Posterior cingulate gyrus (tissue), 11 donors: ENCODE data around the gene FAM50B.

Experiments used
- DNase-seq, 10 donors: peaks; one replicate each; pipeline versions ENCODE4 v3.0.0 to v3.0.0-alpha.2; 2020 to 2021; ENCODE audit warnings: mixed read lengths in 3 of 10
- intact Hi-C: fragments of 100-400 bp; cut with DNase I; formaldehyde crosslinking; loops from one replicate; pipeline ENCODE4 v1.15.1; 2023

FAM50B gene

GRCh38 chr6:3869632-3870527, 20.7 kb downstream of the FAM50B start:
- peak in 1 of 10 donors; percentile 63 for DNase-seq
- intact Hi-C loops: no loop called here

- DNase-seq: peak in 1 of 10 donors; percentile 51
- intact Hi-C loops: no loop called here
Observed at GRCh38 chr6:3870528-3870925, 21.4 kb downstream of the FAM50B start.

- intact Hi-C loops: no loop called here
- no peak for DNase-seq
Observed at GRCh38 chr6:3871515-3871914, 22.3 kb downstream of the FAM50B start.

GRCh38 chr6:3871939-3872338, 22.8 kb downstream of the FAM50B start:
- intact Hi-C loops: no loop called here
- DNase-seq: peak in 1 of 10 donors; percentile 43

- peak in 1 of 10 donors; percentile 68 for DNase-seq
- intact Hi-C loops: no loop called here
Observed at GRCh38 chr6:3872370-3872854, 23.2 kb downstream of the FAM50B start.

DNA sequence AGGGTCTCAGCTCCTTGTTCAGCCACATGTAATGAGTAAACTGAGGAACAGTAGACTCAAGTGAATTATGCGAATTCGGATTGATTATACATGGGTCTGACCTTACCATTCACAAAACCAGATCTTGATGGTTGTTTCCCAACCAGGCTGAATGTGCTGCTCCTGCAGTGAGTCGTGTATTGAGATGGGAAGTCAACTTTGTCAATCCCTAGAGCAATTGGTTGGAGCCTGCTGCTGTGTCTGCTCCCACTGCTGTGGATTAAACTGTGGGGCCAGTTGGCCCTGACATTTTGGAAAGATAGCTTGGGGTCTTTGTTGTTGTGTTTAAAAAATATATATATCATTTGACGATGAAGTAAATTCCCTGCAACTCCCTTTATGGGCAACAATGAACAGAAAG, 23.9 kb downstream of the FAM50B start:
- DNase-seq: no peak
- intact Hi-C loops: no loop called here

- no peak for DNase-seq
- intact Hi-C loops: no loop called here
Observed at GRCh38 chr6:3874069-3874468, 24.9 kb downstream of the FAM50B start.

GRCh38 chr6:3875486-3875885, 26.3 kb downstream of the FAM50B start:
- DNase-seq: no peak
- intact Hi-C loops: no loop called here

DNA sequence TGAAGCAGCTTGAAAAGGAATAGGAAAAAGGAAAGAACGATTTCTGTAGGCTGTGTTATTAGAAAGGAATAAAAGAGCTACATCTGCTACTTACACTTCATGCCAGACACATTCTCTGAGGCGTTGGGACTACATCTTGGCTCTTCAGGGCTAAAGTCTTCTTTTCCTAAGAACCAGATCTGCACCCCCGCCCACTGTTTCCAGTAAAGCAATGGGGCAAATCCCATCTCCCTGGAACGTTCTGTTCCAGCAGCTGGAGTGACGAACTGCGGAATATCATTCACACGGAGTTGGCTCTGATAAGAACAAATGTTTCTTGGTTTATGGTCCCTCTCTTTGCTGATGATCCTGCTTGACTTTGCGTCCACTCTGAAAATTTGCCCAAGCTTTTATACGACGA, 26.9 kb downstream of the FAM50B start:
- DNase-seq: no peak
- intact Hi-C loops: no loop called here

DNA sequence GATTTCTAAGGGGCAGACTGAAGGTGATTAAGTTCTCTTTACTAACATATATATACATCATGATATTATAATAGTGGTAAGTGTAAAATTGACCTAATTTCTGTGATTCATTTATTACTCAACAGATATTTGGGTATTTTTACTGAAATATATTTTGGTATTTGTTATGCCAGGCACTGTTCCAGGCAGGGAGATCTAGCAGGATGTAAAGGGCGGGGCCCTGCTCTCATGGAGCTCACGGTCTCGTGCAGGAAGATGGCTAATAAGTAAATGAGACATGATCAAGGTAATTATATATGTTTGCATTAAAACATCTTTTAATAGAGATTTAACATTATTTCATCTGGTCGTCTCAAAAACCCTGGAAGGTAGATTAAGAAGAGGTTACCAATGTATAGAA, 27.7 kb downstream of the FAM50B start:
- no peak for DNase-seq
- intact Hi-C loops: no loop called here

GRCh38 chr6:3878048-3878666, 29.0 kb downstream of the FAM50B start:
- no peak for DNase-seq
- intact Hi-C loops: no loop called here

- DNase-seq: peak in 1 of 10 donors; percentile 82
- intact Hi-C loops: no loop called here
Observed at GRCh38 chr6:3879194-3879952, 30.2 kb downstream of the FAM50B start.

DNA sequence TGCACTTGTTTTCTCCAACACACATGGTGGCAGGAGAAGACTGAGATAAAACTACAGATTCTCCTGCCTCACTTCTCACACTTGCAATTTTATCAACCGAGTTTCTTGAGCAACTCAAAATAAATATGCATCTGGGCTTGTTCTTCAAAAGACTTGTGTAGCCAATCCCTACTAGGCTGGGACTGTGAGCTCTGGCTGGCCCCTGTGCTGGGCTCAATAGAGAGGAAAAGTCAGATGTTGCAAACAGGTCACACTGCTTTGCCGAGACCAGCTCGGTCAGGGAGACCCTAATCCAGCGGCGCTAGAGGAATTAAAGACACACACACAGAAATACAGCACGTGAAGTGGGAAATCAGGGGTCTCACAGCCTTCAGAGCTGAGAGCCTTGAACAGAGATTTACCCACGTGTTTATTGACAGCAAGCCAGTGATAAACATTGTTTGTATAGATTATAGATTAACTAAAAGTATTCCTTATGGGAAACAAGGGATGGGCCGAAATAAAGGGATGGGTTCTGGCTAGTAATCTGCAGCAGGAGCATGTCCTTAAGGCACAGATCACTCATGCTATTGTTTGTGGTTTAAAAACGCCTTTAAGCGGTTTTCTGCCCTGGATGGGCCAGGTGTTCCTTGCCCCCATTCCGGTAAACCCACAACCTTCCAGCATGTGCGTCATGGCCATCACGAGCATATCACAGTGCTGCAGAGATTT, 32.7 kb downstream of the FAM50B start:
- no peak for DNase-seq
- intact Hi-C loops: no loop called here

DNA sequence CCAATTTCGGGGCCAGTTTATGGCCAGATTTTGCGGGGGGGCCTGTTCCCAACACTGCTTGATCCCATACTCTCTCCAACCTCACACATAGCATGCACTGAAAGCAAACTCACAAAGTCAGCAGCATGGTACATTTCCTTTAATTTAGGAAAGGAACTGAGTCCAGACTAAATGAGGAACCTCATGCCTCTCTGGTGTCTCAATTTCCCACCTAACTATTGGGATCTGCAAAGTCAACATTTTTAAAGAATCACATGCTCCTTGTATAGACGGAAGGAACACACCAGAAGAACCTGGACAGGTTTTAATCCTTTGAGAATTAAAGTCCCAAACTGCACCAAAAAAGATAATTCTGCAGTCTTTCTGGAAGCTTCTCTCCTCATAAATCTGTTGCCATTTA, 33.3 kb downstream of the FAM50B start:
- intact Hi-C loops: no loop called here

DNA sequence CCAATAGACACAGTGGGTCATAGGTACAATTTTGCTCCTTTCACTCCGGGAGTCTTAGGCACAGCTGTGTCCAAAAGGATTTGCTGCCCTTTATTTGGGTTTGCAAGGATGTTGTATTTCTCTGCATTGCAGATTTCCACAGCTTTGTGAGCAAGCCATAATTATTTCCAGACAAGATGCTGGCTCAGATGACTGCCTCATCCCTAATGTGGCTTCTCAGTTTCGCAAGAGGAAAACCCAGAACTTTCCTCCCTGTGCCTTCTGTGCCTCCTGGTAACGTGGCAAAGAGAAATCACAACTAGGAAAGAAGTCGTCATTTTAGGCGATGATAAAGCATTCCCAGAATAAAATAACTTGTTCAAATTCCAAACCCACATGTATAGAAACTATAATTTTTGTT, 33.7 kb downstream of the FAM50B start:
- intact Hi-C loops: no loop called here
- no peak for DNase-seq

More for the DNA sequence above, 33.3 kb downstream of the FAM50B start:
- no peak for DNase-seq

DNA sequence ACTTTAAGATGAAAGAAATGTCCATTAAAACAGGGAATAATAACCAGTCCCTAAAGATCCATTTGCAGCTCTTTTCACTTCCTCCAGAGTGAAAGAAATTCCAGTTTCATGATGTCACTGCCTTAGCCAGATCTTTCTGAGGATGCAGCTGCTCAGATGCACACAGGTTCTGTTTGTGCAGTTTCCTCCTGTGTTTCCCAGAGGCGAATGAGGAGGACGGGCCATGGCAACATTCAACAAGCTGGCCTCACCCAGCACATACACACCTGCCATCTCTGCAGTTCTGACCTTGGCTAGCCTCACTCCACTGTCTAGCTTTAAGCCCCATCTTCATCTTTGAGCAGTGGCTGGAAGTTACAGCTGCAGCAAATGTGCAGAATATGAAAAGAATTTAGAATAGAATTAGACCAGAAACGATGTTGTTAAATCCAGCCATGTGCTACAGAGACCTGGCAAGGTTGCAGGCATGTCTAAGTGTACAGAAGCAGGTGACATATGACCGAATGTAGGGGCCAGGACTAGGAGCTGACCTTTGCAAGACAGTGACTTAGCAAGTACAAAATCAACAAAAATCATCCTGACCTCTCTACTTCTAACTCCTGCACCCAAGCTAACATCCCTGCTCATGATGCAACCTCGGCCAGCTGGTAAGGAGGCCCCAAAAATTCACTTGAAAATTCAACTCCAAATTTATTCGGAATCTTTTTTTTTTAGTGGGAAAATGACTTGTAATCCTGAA, 35.0 kb downstream of the FAM50B start:
- no peak for DNase-seq
- intact Hi-C loops: no loop called here

DNA sequence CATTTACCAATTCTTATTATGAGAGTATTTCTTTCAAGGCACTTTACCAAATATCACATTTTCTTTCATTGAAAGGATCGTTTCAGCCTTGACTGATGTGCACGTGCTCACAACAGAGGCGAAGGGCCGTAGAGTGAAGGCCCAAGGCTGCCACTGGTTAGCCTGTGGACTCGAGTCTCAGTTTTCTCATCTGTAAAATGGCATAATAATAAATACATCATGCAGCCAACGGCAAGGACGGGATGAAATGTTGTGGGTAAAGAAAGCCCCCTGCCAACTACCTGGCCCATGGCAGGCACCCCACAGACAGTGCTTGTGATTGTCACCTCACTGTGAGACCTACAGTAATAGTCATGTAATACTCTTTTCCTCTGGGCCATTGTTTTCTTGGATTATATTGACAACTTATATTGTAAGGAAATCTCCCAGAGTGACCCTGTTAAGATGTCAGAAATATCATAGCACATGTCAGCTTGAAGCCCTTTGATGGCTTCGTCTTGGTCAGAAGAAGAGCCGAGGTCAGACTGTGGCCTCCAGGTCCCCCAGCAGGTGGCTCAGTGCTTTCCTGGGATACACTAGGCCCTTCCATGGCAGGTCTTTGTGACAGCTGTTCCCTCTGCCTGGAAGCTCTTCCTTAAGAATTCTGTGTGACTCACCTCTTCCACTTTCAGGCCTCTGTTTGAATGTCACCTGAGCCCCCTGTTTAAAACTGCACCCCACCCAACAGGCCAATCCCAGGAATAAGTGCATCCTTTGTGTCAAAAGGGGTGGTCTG, 36.3 kb downstream of the FAM50B start:
- intact Hi-C loops: no loop called here
- DNase-seq: no peak

DNA sequence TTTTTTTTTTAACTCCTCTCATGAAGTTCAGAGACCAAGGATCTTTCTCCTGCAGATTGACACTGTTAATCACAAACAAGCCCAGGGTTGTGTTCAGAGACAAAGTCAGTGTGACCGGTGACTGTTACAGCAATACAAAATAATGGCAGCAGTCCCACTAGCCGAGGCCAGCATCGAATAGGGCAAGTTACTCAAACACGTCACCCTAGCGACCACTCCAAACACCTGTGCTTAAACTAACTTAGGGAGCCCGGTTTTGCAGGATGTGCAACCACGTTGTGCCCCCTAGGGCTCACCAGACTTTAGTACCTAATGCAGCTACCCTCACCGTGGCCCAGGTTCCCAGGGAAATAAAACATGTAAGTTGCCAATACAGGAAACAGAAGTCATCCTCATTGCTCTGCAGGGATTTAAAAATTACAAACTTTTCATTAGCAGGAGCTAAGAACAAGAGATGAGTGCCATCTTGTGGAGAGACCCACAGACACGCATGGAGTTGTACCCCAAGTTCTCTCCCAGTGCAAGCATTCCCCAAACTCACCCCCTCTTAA, 38.1 kb downstream of the FAM50B start:
- intact Hi-C loops: loop anchor here (1.0 kb wide), 1 partner anchor 145 kb away; no protein-coding TSS in a partner anchor
- DNase-seq: no peak
